SKM-1 (cell line): ENCODE results near the gene OPTC.
"Not testable (repeated sequence)": the region's sequence is repeated elsewhere in the genome, so short reads cannot be mapped to it uniquely, and the experiment has no call there.

Experiments used
- DNase-seq: peaks from one replicate; lab custom pipeline; 2025; ENCODE audit not compliant: unreplicated experiment; lab: John Stamatoyannopoulos, UW

OPTC gene

GRCh38 chr1:203465146-203465798 lies 28.7 kb upstream of the OPTC start:
- no peak for DNase-seq

DNA sequence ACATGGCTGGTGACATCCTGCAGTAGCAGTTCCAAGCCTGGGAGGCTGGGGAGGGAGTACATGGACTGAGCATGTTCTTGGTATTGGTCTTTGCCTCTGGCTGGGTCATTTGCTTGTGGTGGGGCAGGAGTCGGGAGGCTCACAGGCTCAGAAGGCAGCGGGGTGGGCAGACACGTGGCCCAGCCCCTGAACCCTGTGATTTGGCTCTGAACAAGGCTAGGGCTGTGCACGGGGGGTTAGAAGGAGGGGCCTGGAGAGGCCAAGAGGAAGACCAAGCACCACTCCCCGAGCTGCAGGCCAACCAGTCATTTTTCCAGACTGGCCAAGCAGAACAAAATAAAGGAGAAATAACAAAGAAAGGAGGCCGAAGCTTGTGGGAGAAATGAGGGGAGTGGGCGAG lies 28.0 kb upstream of the OPTC start:
- DNase-seq = no peak

GRCh38 chr1:203466906-203467549 lies 26.9 kb upstream of the OPTC start:
- DNase-seq = not testable (repeated sequence)

DNA sequence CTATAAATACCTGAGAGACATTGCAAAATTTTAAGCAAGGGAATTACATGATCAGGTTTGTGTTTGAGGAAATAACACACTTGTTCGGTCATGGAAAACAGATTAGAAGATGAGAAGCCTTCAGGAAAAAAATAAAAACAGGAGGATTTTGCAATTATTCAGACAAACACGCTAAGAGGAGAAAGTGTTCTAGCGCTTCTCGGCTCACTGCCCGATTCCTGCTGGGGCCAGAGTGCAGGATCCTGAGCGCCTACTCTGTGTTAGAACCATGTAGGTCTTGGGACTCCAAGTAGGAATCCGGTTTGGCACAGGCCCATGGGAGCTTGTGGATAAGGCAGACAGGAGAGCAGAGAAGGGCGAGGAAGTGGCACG lies 26.4 kb upstream of the OPTC start:
- no peak for DNase-seq

DNA sequence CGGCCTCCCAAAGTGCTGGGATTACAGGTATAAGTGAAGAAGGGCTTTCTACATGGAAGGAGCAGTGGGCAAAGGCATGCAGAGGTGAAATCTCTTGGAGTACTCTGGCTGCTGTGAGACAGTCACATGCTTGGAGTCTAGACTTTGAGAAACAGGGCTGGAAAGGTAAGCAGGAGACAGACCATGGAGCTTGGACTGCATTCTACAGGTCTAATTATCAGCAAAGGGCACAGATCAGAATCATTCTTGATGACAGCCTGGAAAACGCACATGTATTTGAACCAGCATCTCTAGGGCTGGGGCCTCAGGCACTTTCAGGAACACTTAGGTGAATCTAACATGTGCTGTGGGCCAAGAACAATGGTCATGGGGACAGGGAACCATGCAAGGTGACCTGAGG lies 25.6 kb upstream of the OPTC start:
- DNase-seq = no peak

DNA sequence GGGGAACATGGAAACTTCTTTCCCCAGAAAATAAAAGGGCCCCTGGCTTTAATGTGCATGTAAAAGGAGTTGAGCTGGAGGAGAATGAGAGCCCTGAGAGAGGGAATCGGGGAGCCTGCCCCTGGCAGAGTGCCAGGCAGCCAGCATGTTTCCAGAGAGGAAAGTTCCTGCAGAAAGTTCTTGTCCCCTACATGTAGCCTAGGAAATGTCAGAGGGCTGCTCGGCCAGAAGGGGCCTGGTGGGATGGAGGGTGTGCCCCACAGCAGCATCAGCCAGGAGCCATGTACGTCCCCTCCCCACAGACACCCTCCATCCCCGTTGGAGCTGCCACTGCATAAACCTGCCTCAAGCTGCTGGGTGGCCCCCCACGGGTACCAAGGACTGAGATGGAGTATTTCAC lies 23.7 kb upstream of the OPTC start:
- no peak for DNase-seq

DNA sequence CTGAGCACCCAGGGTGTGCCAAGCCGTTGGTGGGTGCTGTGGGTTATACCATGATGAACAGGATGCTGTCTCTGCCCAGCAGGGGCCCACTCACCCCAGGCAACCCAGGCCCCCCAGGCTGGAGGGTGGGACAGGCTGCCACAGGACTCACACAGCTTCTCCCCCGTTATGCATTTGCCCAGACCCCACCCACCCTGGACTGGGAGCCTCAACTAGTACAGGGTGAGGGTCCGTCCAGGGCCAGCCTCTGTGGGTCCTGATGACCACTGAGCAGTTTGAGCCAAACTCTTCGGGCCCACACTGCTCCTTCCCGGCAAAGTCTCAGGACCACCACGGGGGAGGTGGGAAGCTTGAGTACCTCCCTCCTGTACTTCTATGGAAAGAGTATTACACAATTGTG lies 22.1 kb upstream of the OPTC start:
- no peak for DNase-seq

GRCh38 chr1:203473281-203473680 lies 20.7 kb upstream of the OPTC start:
- DNase-seq = no peak

GRCh38 chr1:203473781-203474305 lies 20.1 kb upstream of the OPTC start:
- DNase-seq = no peak

DNA sequence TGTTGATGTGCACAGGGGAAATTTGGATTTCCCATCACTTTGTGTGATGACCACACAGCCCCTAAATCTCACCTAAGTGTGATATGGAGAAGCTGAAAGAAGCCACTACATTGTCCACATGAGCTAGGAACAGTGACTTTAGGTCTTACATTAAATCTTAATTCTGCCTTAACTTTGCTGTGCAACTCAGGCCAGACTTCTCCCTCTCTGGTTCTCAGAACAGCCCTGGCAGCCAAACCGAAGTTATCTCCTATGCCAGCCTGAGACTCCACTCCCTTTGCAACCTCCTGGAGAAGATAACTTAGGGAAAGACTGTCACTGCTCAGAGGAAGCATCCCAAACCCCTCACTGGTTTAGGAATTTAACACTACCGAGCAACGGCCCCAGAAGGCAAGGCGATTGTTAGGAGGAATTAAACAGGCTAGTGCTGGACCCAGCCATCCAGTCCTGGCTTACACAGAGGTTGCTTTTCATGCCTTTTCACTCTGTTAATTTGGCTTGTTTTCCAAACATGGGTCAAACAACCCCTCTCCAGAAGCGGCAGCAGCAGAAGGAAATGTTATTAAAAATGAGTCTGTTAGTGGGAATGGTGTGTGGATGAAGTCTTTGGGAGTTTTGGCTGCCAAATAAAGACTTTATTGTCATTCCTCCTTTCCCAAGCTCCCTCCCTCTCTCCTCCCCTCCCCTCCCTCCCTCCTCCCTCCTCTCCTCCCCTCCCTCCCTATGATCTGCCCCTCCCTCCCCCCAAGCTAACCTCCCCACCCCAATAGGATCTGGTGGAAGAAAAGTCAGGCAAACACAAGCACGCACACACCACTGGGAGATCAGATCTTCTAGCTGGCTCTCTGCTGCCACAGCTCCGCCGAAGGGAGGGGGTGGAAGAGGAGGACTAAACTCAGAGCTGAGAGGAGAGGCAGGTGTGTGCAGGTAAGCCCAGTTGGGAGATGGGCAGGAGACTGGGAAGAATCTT lies 18.7 kb upstream of the OPTC start, which contains the start of gene PRELP:
Gene PRELP (plus strand): TSS at position 795 of the 970 bp plus-strand sequence. CDS start 7,379 bp downstream, outside the sequence.
- no peak for DNase-seq

DNA sequence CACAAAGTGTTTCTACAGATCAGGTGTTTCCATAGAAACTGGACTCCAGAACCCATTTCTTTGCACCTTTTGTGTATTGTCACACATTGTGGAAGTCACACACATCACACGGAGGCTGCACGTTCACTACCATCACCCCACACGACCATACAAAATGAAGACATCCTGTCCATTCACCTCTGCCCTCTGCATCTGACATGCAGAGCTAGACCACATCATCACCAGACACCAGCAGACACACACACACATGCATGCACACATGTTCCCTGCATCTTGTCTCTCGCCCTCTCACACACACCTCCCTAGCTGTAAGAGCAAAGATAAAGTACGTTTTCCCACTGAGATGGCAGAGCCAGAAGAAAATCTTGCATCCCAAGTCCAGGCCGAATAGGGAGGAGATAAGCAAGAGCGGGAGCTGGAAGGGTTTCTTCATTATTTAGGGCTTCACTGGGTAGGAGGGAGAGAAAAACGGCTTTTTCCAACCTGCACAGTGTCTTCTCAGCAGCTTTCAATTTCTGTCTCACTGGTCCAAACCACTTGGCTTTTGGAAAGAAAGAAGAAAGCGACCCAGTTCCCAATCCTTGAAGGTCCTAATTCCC lies 17.6 kb upstream of the OPTC start:
- no peak for DNase-seq

DNA sequence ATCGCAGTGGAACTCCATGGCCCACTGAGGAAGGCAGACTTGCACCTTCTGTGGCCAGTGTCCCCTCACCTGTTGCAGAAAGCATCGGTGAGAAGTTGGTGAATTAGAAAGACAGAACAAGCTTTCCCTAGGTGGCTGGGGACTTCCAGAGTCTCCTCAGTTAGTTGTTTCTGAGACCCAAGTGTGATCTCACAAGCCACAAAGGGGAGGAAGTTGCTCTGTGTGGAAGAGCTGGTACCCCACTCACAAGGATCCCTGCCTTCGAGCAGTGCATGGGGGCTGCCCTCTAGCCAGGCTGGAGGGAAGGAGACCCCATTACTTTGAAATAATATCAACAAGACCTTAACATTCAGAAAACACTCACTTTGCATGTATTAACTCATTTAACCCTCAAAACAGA lies 16.2 kb upstream of the OPTC start:
- DNase-seq = no peak

DNA sequence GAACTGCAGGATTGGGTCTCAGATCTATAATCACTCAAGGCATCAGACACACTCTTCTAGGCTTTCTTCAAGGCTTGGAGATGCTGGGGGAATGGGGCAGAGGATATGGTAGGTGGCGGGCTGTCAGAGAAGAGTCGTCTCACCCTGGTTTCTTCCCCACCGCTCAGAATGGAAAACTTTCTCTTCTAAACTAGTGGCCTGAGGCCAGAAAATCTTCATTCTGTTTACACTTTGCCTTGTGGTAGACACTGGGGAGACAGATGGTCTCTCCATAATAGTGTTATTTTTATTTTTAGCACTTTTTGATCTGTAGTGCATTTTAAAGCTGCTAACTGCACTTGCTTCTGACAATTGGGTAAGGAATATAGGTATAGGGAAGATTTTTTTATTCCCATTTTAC lies 15.7 kb upstream of the OPTC start:
- no peak for DNase-seq

- DNase-seq = no peak
Observed at GRCh38 chr1:203478986-203479385, 15.0 kb upstream of the OPTC start.

DNA sequence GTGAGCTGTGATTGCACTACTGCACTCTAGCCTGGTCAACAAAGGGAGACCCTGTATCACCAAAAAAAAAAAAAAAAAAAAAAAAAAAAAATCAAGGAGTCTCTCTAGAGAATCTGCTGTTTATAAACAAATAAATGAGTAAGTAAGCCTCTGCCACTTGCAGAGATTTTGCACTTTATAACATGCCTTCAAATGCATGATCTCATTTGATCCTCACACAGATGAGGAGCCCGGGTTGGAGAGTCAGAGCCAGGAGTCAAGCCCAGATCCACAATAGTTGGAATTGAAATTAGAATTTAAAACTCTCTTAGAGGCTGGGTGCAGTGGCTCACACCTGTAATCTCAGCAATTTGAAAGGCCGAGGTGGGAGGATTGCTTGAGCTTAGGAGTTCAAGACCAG lies 14.3 kb upstream of the OPTC start:
- DNase-seq = no peak

GRCh38 chr1:203480084-203480483 lies 13.9 kb upstream of the OPTC start:
- no peak for DNase-seq

- no peak for DNase-seq
Observed at GRCh38 chr1:203480525-203481084, 13.3 kb upstream of the OPTC start.

DNA sequence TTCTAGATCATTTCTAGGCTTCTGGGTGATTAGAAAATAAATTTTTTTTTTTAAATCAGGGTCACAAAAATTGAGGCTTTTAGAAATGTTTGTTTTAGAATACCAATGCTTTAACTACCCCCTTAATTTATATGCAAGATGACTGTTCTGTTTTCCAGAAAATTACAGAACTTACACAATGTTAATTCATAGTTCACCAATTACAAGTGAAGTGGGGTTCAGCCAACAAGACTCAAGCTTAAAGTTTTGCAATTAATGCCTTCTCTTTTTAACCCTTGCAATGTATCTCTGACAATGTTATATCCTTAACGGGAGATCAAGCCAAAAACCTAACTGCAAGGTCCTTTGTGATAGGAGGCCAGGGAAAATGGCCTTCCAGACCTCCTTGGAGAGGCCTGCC lies 12.8 kb upstream of the OPTC start:
- DNase-seq = no peak

DNA sequence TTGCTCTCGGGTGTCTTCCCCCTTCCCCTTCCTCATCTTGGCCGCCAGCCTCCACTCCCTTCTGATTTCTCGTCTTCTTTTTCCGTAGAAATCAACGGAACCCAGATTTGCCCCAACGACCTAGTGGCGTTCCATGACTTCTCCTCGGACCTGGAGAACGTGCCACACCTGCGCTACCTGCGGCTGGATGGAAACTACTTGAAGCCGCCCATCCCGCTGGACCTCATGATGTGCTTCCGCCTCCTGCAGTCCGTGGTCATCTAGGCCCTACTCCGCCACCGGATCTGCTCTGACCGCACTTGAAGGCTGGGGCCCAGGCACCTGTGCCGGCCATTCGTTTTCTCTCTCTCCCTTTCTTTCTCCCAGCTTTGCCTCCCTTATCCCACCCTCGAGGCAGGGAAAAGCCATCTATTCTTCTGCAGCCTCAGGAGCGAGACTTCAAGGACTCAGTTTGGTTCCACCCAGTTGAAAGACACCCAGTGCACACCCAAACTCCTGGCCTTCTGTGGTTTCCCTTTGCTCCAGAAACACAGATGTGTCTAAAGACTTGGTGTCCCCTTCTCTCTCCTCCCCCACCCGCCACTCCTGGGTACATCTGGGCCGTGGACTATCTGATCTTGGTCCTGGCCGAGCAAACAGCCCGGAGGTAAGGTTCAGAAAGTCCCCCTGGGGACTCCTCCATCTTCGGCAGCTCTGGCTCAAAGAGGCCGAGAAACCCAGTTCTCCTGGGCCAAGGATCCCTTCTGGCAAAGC lies 7.2 kb upstream of the OPTC start:
- no peak for DNase-seq

- DNase-seq = no peak
Observed at GRCh38 chr1:203488539-203488938, 5.4 kb upstream of the OPTC start.
